Panc1 (cell line): ENCODE results near the gene ZNF444.

Source experiments
- CTCF ChIP-seq: fragments of 450-650 bp; IDR thresholded peaks from 2 replicates; pipeline ENCODE4 v1.5.1; 2017; ENCODE audit warnings: mild to moderate bottlenecking
- POLR2AphosphoS5 ChIP-seq: IDR thresholded peaks from 2 replicates; pipeline ENCODE4 v1.6.1; 2012; ENCODE audit warnings: mild to moderate bottlenecking, low read depth, low read length, moderate library complexity
- REST ChIP-seq, 2 experiments: IDR thresholded peaks; 2 replicates each; pipeline ENCODE4 v1.6.1; 2011 to 2012; ENCODE audit warnings: low read depth in 2 of 2, control low read depth in 1 of 2, low read length in 1 of 2, mild to moderate bottlenecking in 1 of 2, moderate library complexity in 1 of 2; ENCODE audit not compliant: insufficient read depth in 1 of 2
- SIN3A ChIP-seq: IDR thresholded peaks from 2 replicates; pipeline ENCODE4 v1.6.1; 2012; ENCODE audit warnings: low read depth, mild to moderate bottlenecking, low read length, moderate library complexity, borderline replicate concordance; ENCODE audit not compliant: insufficient read depth
- TCF7L2 ChIP-seq: IDR thresholded peaks from 2 replicates; pipeline ENCODE4 v1.6.1; 2011; ENCODE audit warnings: mild to moderate bottlenecking, low read depth, low read length, inconsistent platforms

GRCh38 chr19:56112313-56112709, 28.8 kb upstream of the ZNF444 start:
- TF ChIP-seq POLR2AphosphoS5: no peak
- TF ChIP-seq CTCF: no peak
- TF ChIP-seq REST (IDR thresholded peaks at IDR 0.05; ENCODE audit: insufficient read depth in 1 of 2, low read depth in 2 of 2, low read length in 1 of 2): no peak
- TF ChIP-seq SIN3A: no peak
- no peak for TF ChIP-seq TCF7L2
